K562 (cell line): Measurements from ENCODE around the gene TMEM128. TPM values are rescaled to one million over a fixed set of nuclear protein-coding genes. Genes with fewer than 3 reads are reported as not detected.
A peak's percentile ranks its signal among the peaks of the same experiment; 100 is the strongest.

ENCODE experiments used
- CREB1 ChIP-seq, 2 experiments: sonication (generic) in 1 of 2; formaldehyde crosslinking in 1 of 2; IDR thresholded peaks; 2 replicates each; pipeline versions ENCODE4 v1.6.1 to v1.8.0; 2012 to 2022; ENCODE audit warnings: inconsistent platforms in 1 of 2, mild to moderate bottlenecking in 1 of 2, missing genetic modification reagents in 1 of 2, moderate library complexity in 1 of 2
- CREBBP ChIP-seq: IDR thresholded peaks from one replicate; pipeline ENCODE4 v1.6.1; 2012; ENCODE audit warnings: low read depth, mild to moderate bottlenecking, control low read depth, inconsistent platforms, low read length
- CXXC5 ChIP-seq: fragments of 250-450 bp; sonication (Bioruptor Pico); IDR thresholded peaks from 2 replicates; pipeline ENCODE4 v1.8.0; 2022; ENCODE audit warnings: inconsistent platforms, mild to moderate bottlenecking, moderate library complexity
- FOXJ3 ChIP-seq: sonication (generic); formaldehyde crosslinking; IDR thresholded peaks from 2 replicates; pipeline ENCODE4 v1.4.0; 2020; ENCODE audit warnings: mild to moderate bottlenecking, missing genetic modification reagents
- FOXK2 ChIP-seq, 2 experiments: fragments of 450-650 bp; IDR thresholded peaks in 1 of 2; conservative IDR thresholded peaks in 1 of 2; 2 replicates each; pipeline ENCODE4 v1.6.1; 2016; ENCODE audit warnings: low read depth in 2 of 2, mild to moderate bottlenecking in 1 of 2
- HDAC6 ChIP-seq: IDR thresholded peaks from 2 replicates; pipeline ENCODE4 v1.6.1; 2012; ENCODE audit warnings: low read depth, mild to moderate bottlenecking, control low read depth, inconsistent platforms, low read length, moderate library complexity
- HDAC8 ChIP-seq: fragments of 450-650 bp; IDR thresholded peaks from 2 replicates; pipeline ENCODE4 v1.6.1; 2016; ENCODE audit warnings: mild to moderate bottlenecking, missing genetic modification characterization, moderate library complexity, missing compliant biosample characterization
- KLF13 ChIP-seq: fragments of 450-650 bp; IDR thresholded peaks from 2 replicates; pipeline ENCODE4 v1.6.1; 2016; ENCODE audit warnings: missing genetic modification characterization, low read depth, mild to moderate bottlenecking, missing compliant biosample characterization, moderate library complexity, borderline replicate concordance
- MTA1 ChIP-seq: fragments of 450-650 bp; IDR thresholded peaks from 2 replicates; pipeline ENCODE4 v1.6.1; 2017; ENCODE audit warnings: borderline replicate concordance
- MTF1 ChIP-seq: fragments of 250-450 bp; sonication (Bioruptor Pico); IDR thresholded peaks from 2 replicates; pipeline ENCODE4 v1.9.0; 2021; ENCODE audit warnings: moderate library complexity, mild to moderate bottlenecking, inconsistent platforms, borderline replicate concordance
- NFATC3 ChIP-seq: fragments of 450-650 bp; IDR thresholded peaks from 2 replicates; pipeline ENCODE4 v1.6.1; 2017; ENCODE audit warnings: mild to moderate bottlenecking
- PHF21A ChIP-seq: fragments of 450-650 bp; IDR thresholded peaks from 2 replicates; pipeline ENCODE4 v1.6.1; 2017; ENCODE audit warnings: low read depth, borderline replicate concordance
- POLR2A ChIP-seq: fragments of 450-650 bp; conservative IDR thresholded peaks from 2 replicates; pipeline ENCODE4 v1.6.1; 2016
- RBBP5 ChIP-seq: fragments of 200-600 bp; sonication (generic); IDR thresholded peaks from 2 replicates; pipeline ENCODE4 v1.6.1; 2012; ENCODE audit warnings: borderline replicate concordance, mild to moderate bottlenecking, low read length, control low read depth, inconsistent platforms; ENCODE audit not compliant: insufficient read depth, poor library complexity, severe bottlenecking
- RFX5 ChIP-seq: IDR thresholded peaks from 2 replicates; pipeline ENCODE4 v1.6.1; 2011; ENCODE audit warnings: low read depth, mild to moderate bottlenecking, improper control_type of control experiment, low read length
- ZC3H8 ChIP-seq: fragments of 450-650 bp; IDR thresholded peaks from 2 replicates; pipeline ENCODE4 v1.6.1; 2017
- ZNF143 ChIP-seq: sonication (generic); formaldehyde crosslinking; IDR thresholded peaks from 2 replicates; pipeline ENCODE4 v1.9.0; 2022; ENCODE audit warnings: mild to moderate bottlenecking, missing genetic modification reagents
- ZNF212 ChIP-seq: fragments of 450-650 bp; formaldehyde crosslinking; IDR thresholded peaks from 2 replicates; pipeline ENCODE4 v1.4.0; 2020; ENCODE audit warnings: mild to moderate bottlenecking
- ZNF445 ChIP-seq: fragments of 250-450 bp; sonication (Bioruptor Pico); IDR thresholded peaks from 2 replicates; pipeline ENCODE4 v1.4.0; 2020; ENCODE audit warnings: low read depth, mild to moderate bottlenecking, moderate library complexity
- ZNF764 ChIP-seq: fragments of 250-450 bp; sonication (Bioruptor Pico); IDR thresholded peaks from 2 replicates; pipeline ENCODE4 v1.4.0; 2020; ENCODE audit warnings: low read depth, mild to moderate bottlenecking, moderate library complexity
- ZNF785 ChIP-seq: fragments of 250-450 bp; sonication (Bioruptor Pico); IDR thresholded peaks from 2 replicates; pipeline ENCODE4 v1.4.0; 2020; ENCODE audit warnings: mild to moderate bottlenecking
- polyA plus RNA-seq, 8 experiments: library from polyadenylated mRNA; depleted of rRNA in 4 of 8; stranded (reverse) in 5 of 8; unstranded in 3 of 8; fragments of >200 nt; fragmentation: Nextera tagmentation in 2 of 8; fragmentation: Illumina TruSeq in 1 of 8; extraction: Ambion mirVana in 2 of 8; extraction: Trizol in 1 of 8; gene quantifications; 2 replicates each; pipeline versions ENCODE4 v1.2.1 to v1.2.3, GENCODE V29; 2011 to 2014; ENCODE audit warnings: inconsistent platforms in 1 of 8, missing spikeins in 1 of 8
- total RNA-seq, 7 experiments: library from RNA; depleted of rRNA in 6 of 7; stranded (reverse); fragments of >200 nt in 6 of 7; fragmentation: Illumina TruSeq in 2 of 7; extraction: Trizol in 2 of 7; gene quantifications; 2 replicates each; pipeline versions ENCODE4 v1.2.1 to v1.2.3, GENCODE V29; 2011 to 2021; ENCODE audit warnings: low replicate concordance in 1 of 7
- TF ChIP-seq, protein P1 (sequence below), 2 experiments: IDR thresholded peaks; 2 replicates each; pipeline ENCODE4 v1.6.1; 2011; ENCODE audit warnings: borderline replicate concordance in 1 of 2, control low read depth in 1 of 2, low read depth in 1 of 2, low read length in 1 of 2, mild to moderate bottlenecking in 1 of 2, mixed read lengths in 1 of 2, moderate library complexity in 1 of 2; ENCODE audit not compliant: insufficient read depth in 1 of 2, insufficient read length in 1 of 2, poor library complexity in 1 of 2, severe bottlenecking in 1 of 2; ENCODE audit errors: extremely low read depth in 1 of 2
- TF ChIP-seq, protein P2 (sequence below): fragments of 250-450 bp; sonication (Bioruptor Pico); IDR thresholded peaks from 2 replicates; pipeline ENCODE4 v1.9.0; 2021; ENCODE audit warnings: mild to moderate bottlenecking

The TMEM128 gene
- total and polyA plus RNA-seq, 9 of the 15 experiments (the other 6 are each of a cell fraction or from before 2014, with no cell fraction given): 9.1 to 40.0 (median 14.3) TPM

- TF ChIP-seq, protein P1, sequence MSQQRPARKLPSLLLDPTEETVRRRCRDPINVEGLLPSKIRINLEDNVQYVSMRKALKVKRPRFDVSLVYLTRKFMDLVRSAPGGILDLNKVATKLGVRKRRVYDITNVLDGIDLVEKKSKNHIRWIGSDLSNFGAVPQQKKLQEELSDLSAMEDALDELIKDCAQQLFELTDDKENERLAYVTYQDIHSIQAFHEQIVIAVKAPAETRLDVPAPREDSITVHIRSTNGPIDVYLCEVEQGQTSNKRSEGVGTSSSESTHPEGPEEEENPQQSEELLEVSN (IDR thresholded peaks at IDR 0.05; ENCODE audit: borderline replicate concordance in 1 of 2, extremely low read depth in 1 of 2, insufficient read depth in 1 of 2, insufficient read length in 1 of 2, low read depth in 1 of 2, low read length in 1 of 2, poor library complexity in 1 of 2, severe bottlenecking in 1 of 2): peak; percentile 74 to 80
- TF ChIP-seq HDAC6: no peak
- no peak for TF ChIP-seq CREBBP
- no peak for TF ChIP-seq MTF1 (CRISPR knock-in tag)
- TF ChIP-seq POLR2A: peak; percentile 92
- no peak for TF ChIP-seq RFX5
- no peak for TF ChIP-seq ZNF764 (CRISPR knock-in tag)
- TF ChIP-seq ZNF445: no peak
- no peak for TF ChIP-seq HDAC8 (tag)
- TF ChIP-seq NFATC3: no peak
- no peak; the same call in 1 of the 2 replicates for TF ChIP-seq MTA1
- TF ChIP-seq RBBP5: peak; percentile 86
- TF ChIP-seq CREB1 (IDR thresholded peaks at IDR 0.05): peak; percentile 85
- peak; percentile 93 for TF ChIP-seq CREB1 (CRISPR knock-in tag; IDR thresholded peaks at IDR 0.05)
- TF ChIP-seq ZNF143 (CRISPR knock-in tag): no peak
- TF ChIP-seq ZNF212 (CRISPR knock-in tag): no peak
- no peak for TF ChIP-seq PHF21A
- TF ChIP-seq ZC3H8: no peak
- TF ChIP-seq FOXJ3 (CRISPR knock-in tag): no peak
- TF ChIP-seq KLF13 (tag): peak; percentile 99
- peak; percentile 72 to 75 for TF ChIP-seq FOXK2 (conservative IDR thresholded peaks at IDR 0.05 in 1 of 2, IDR thresholded peaks at IDR 0.05 in 1 of 2; ENCODE audit: low read depth in 2 of 2)
- no peak for TF ChIP-seq ZNF785 (CRISPR knock-in tag)
- TF ChIP-seq, protein P2, sequence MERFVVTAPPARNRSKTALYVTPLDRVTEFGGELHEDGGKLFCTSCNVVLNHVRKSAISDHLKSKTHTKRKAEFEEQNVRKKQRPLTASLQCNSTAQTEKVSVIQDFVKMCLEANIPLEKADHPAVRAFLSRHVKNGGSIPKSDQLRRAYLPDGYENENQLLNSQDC: no peak
- peak; percentile 75 for TF ChIP-seq CXXC5 (CRISPR knock-in tag)
Measured at GRCh38 chr4:4289941-4290850, 42.2 kb upstream of the TMEM128 start, which contains the start of the genes LYAR and ZBTB49 (continued).
